HG02970 (cell line): Measurements from ENCODE around the gene PDZRN4.
"Not testable (repeated sequence)": the region's sequence is repeated elsewhere in the genome, so short reads cannot be mapped to it uniquely, and the experiment has no call there.

Source experiments
- ATAC-seq: cut with Tn5 transposase; IDR thresholded peaks from one replicate; pipeline ENCODE4 v1.9.1; 2021; ENCODE audit warnings: mild to moderate bottlenecking, moderate library complexity, moderate number of reproducible peaks; ENCODE audit not compliant: unreplicated experiment, low FRiP score

Gene PDZRN4

DNA sequence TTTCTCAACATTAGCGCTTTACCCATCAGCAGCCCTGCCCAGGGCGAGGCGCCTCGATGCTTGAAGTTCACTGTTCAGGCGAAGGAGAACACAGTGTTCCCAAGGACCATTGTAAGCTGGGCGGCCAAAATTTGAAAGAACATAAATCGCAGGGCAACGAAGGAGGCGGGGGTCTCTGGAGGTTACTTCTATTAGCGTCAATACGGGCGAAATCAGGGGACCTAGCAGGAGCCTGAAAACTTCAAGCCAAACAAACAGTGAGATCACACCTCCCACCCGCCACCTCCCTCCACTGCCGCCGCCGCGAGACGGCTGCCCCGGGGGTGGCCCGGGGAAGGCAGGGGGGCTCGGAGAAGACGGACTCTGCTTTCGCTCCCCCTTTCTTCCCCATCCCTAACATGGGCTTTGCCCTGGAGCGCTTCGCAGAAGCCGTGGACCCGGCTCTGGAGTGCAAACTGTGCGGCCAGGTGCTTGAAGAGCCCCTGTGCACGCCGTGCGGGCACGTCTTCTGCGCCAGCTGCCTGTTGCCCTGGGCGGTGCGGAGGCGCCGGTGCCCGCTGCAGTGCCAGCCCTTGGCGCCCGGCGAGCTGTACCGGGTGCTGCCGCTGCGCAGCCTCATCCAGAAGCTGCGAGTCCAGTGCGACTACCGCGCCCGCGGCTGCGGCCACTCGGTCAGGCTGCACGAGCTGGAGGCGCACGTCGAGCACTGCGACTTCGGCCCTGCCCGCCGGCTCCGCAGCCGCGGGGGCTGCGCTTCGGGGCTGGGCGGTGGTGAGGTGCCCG lies at the start of gene PDZRN4:
Gene PDZRN4, plus strand, starts transcription at position 263 of the 783 bp plus-strand sequence.
- no peak for ATAC-seq

- ATAC-seq = no peak
These were observed 48.0 kb upstream of the PDZRN4 start for GRCh38 chr12:41140117-41140516.

DNA sequence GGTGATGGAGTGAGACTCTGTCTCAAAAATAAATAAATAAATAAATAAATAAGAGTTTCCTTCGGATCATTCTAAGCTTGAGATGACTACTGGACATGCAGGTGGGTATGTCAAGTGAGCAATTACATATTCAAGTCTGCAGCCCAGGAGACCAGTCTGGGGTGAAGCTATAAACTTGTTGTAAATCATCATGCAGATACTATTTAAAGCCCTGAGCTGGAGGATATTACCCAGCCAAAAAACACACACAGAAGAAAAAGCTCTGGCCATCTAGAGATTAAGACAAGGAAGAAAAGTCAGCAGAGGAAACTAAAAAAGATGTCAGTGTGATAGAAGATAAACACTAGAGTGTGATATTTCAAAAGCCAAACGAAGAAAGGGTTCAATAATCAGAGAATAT lies 47.0 kb upstream of the PDZRN4 start:
- ATAC-seq = no peak

DNA sequence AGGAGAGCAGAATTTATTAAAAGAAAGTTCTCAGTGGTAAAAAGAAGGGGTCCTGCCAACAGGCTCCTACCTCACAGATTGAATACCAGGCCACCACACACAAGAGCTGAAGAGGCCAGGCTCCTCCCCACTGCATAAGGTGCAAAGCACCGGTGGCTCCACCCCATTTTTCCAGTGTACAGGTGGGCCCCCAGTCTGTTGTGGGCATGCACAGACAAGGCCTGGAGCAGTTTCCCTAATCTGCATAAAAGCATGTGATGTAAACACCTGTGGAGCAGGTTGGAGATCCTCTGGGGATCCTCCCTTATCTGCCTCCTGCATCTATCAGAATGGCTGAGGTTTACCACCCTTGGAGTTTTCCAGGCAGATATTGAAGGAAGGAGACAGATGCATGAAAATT lies 45.7 kb upstream of the PDZRN4 start:
- ATAC-seq = no peak

- ATAC-seq = no peak
These were observed 36.3 kb upstream of the PDZRN4 start for GRCh38 chr12:41151793-41152192.

GRCh38 chr12:41162461-41162860 lies 25.7 kb upstream of the PDZRN4 start:
- ATAC-seq = no peak

GRCh38 chr12:41167701-41168100 lies 20.4 kb upstream of the PDZRN4 start:
- ATAC-seq = no peak

DNA sequence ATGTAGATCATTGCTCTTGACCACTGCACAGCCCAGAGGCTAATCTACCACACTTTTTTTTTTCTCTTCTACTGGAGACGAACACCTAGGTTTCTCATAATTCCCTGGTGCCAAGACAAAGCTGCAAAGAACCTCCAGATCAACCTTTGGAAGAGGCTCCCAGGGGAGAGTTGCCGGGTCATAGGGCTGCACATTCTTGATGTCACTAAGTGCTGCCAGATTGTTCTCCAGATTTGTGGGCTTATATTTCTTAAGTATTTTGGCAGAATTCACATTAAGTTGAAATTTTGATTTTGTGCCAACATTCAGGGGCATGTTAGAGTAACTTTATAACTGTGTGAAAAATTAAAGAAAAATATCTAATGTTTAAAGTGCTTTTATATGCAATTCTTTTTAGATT lies 13.5 kb upstream of the PDZRN4 start:
- ATAC-seq = no peak

DNA sequence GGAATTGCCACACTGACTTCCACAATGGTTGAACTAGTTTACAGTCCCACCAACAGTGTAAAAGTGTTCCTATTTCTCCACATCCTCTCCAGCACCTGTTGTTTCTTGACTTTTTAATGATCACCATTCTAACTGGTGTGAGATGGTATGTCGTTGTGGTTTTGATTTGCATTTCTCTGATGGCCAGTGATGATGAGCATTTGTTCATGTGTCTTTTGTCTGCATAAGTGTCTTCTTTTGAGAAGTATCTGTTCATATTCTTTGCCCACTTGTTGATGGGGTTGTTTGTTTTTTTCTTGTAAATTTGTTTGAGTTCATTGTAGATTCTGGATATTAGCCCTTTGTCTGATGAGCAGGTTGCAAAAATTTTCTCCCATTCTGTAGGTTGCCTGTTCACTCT lies 8.6 kb upstream of the PDZRN4 start:
- not testable (repeated sequence) for ATAC-seq

DNA sequence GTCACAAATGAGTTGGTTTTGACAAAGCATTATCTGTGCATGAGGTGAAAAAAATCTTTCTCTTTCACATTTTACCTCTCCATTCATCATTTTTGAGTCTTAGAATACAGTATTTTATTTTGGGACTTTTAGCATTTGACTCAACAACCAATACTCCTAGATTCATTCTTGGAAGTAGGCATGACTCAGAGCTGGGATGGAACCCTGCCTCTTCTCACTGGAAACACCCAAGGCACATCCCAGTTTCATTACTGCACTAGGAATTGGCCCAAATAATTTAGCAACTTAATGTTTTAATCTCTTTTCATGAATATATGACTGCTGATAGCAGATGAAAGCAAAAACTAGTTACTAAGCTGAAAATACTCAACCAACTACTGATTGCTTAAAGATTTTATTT lies 3.3 kb upstream of the PDZRN4 start:
- ATAC-seq = no peak

GRCh38 chr12:41186026-41186425 lies 2.1 kb upstream of the PDZRN4 start:
- ATAC-seq = no peak

- ATAC-seq = no peak
These were observed 798 bp downstream of the PDZRN4 start for GRCh38 chr12:41188841-41189394.

GRCh38 chr12:41189395-41190251 lies 1.5 kb downstream of the PDZRN4 start:
- ATAC-seq = no peak

DNA sequence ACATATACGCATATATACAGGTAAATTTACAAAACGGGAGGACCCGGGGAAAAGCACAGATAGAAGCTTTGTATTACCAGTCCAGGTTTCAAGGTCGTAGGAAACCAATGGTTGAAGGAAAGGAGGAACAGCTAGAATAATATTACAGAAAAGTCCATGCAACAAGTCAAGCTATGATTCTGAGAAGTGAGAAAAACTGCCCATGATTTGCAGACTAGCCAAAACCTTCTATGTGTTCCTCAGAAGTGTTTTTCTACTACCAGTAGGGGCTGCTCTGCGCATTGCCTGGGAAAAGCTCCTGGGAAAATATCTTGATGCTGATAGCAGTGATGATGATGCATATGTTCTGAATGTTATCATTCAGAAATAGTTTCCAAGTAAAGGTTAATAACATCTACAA lies 2.2 kb downstream of the PDZRN4 start:
- ATAC-seq = no peak

GRCh38 chr12:41191549-41191948 lies 3.4 kb downstream of the PDZRN4 start:
- ATAC-seq = not testable (repeated sequence)

DNA sequence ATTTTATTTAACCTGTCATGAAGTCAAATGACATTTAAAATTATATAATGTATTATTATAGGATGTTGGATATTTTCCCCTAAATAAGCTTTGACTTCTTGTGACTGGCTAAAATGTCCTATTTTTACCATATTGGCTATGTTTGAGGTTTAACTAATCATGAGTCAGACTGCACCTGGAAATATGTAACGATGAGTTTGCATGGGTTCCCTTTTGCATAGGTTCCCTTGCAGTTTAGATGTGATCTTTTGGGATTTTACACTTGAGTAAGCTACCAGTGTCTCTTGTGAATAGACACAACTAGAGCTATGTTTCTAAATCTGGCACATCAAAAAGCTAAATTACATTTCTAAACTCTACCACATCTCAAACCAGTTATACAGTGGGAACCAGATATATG lies 5.2 kb downstream of the PDZRN4 start:
- ATAC-seq = no peak

DNA sequence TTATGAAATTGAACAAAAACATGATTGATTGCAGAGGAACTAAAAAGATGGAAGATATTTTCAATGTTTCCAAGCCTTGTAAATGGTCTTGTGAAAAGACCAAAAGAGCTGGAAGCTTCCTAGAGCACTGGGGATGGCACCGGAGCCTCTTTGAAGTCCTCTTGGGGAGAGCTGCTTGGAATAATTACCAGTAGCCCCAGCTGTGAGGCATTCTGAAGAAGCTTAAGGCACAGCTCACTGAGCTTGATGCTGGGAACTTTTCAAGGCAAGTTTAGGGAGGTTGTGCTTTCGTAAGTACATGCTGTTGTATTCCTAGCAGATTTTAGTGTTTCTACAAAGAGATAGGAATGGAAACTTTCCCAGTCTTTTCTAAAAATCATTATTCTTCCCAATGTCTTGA lies 13.9 kb downstream of the PDZRN4 start:
- no peak for ATAC-seq

DNA sequence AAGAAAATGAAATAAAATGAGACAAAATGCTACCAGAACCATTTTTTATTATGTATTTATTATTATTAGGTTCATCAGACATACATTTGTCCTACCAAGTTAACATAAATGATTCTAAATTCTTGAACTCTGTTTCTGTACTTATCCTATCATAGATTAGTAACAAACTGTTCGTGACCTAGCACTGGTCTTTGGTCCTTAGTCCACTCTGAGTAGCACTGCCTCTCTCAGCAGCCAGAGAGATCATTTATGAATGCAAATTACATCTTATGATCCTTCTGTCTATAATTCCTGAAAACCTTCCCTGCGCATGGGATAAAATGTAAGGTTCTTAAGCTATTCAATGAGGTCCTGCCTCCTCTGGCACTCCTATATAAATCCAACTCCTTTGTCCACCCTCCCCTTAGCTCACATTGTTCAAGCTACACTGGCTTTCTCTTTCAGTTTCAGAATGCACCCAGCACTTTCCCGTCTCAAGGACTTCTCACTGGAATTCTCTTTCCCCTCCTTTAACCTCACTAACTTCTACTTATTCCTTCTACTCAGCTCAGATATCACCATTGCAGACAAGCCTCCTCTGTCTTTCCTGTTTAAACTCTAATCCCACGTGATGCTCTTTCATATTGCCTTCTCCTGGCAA lies 17.1 kb downstream of the PDZRN4 start:
- no peak for ATAC-seq

DNA sequence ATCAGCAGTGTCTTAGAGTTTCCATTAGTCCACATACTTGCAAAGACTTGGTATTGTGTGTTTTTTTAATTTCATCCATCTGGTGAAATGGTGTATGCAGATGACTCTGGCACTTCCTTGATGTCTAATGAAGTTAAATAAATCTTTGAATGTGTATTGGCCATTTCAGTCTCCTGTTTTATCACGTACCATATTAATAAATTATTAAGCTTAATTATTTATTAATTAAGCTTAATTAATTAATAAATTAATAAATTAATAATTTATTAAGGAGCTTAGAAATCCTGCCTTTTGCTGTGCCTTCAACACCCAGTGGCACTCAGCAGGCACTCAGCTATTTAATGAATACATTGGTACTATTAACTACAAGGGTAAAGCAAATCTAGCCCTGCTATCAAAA lies 18.2 kb downstream of the PDZRN4 start:
- ATAC-seq = no peak

GRCh38 chr12:41211448-41211847 lies 23.3 kb downstream of the PDZRN4 start:
- no peak for ATAC-seq

- no peak for ATAC-seq
These were observed 24.5 kb downstream of the PDZRN4 start for GRCh38 chr12:41212625-41213024.
